Renal cortical epithelial cell (primary cell): ENCODE data around the gene SPPL3. TPM values are rescaled to one million over a fixed set of nuclear protein-coding genes. Genes with fewer than 3 reads are reported as not detected.
"Not testable (repeated sequence)": the region's sequence is repeated elsewhere in the genome, so short reads cannot be mapped to it uniquely, and the experiment has no call there.

ENCODE experiments used
- DNase-seq: peaks from one replicate; pipeline ENCODE4 v3.0.0-alpha.2; 2011; ENCODE audit warnings: low read depth
- total RNA-seq: library from RNA; depleted of rRNA; stranded (reverse); fragments of >200 nt; gene quantifications from 2 replicates; pipeline ENCODE4 v1.2.3, GENCODE V29; 2014

SPPL3 gene
- total RNA-seq, 1 donor from 2014 or later: 13.5 TPM

GRCh38 chr12:120920178-120920577, 16.0 kb upstream of the SPPL3 start:
- no peak for DNase-seq

GRCh38 chr12:120917748-120918147, 13.6 kb upstream of the SPPL3 start:
- no peak for DNase-seq

- no peak for DNase-seq
Measured at GRCh38 chr12:120916561-120916960, 12.4 kb upstream of the SPPL3 start.

GRCh38 chr12:120914794-120915193, 10.6 kb upstream of the SPPL3 start:
- no peak for DNase-seq

GRCh38 chr12:120909633-120910298, 5.6 kb upstream of the SPPL3 start:
- DNase-seq: no peak

GRCh38 chr12:120905856-120906384, 1.8 kb upstream of the SPPL3 start:
- no peak for DNase-seq

GRCh38 chr12:120903412-120904196, 554 bp downstream of the SPPL3 start:
- DNase-seq: peak; percentile 35

- no peak for DNase-seq
Measured at GRCh38 chr12:120902846-120903411, 1.2 kb downstream of the SPPL3 start.

- DNase-seq: no peak
Measured at GRCh38 chr12:120901818-120902217, 2.3 kb downstream of the SPPL3 start.

- DNase-seq: not testable (repeated sequence)
Measured at GRCh38 chr12:120901101-120901500, 3.1 kb downstream of the SPPL3 start.

- no peak for DNase-seq
Measured at GRCh38 chr12:120895532-120895931, 8.6 kb downstream of the SPPL3 start.

GRCh38 chr12:120892265-120892664, 11.9 kb downstream of the SPPL3 start:
- DNase-seq: no peak

GRCh38 chr12:120890963-120891362, 13.2 kb downstream of the SPPL3 start:
- DNase-seq: no peak

GRCh38 chr12:120887253-120888043, 16.7 kb downstream of the SPPL3 start:
- DNase-seq: peak; percentile 64

- DNase-seq: no peak
Measured at GRCh38 chr12:120886199-120887018, 17.7 kb downstream of the SPPL3 start.

- DNase-seq: no peak
Measured at GRCh38 chr12:120885521-120885920, 18.6 kb downstream of the SPPL3 start.

GRCh38 chr12:120884644-120885043, 19.5 kb downstream of the SPPL3 start:
- no peak for DNase-seq

GRCh38 chr12:120882055-120882555, 22.1 kb downstream of the SPPL3 start:
- no peak for DNase-seq

- no peak for DNase-seq
Measured at GRCh38 chr12:120879718-120880300, 24.3 kb downstream of the SPPL3 start.

GRCh38 chr12:120879102-120879501, 25.1 kb downstream of the SPPL3 start:
- DNase-seq: no peak
